ENCODE measurements around the gene GOSR2.

GRCh38 chr17:46940692-46941404 is 17.9 kb downstream of the GOSR2 start:
- TF ChIP-seq CTCF (conservative IDR thresholded peaks at IDR 0.05 in 1 of 2, IDR thresholded peaks at IDR 0.05 in 1 of 2; ENCODE audit: extremely low read depth in 1 of 2, insufficient read depth in 1 of 2, low read depth in 1 of 2, low read length in 2 of 2): peak; percentile 90 to 96
- no peak for TF ChIP-seq EZH2 (IDR thresholded peaks at IDR 0.05; ENCODE audit: borderline replicate concordance, low read length)

Measured in mammary epithelial cell (primary cell).